HG03060 (cell line): ENCODE data around the gene MAP7D2.

Experiments used
- ATAC-seq: cut with Tn5 transposase; IDR thresholded peaks from one replicate; pipeline ENCODE4 v1.9.1; 2021; ENCODE audit warnings: low read depth, moderate number of reproducible peaks; ENCODE audit not compliant: unreplicated experiment

The MAP7D2 gene

DNA sequence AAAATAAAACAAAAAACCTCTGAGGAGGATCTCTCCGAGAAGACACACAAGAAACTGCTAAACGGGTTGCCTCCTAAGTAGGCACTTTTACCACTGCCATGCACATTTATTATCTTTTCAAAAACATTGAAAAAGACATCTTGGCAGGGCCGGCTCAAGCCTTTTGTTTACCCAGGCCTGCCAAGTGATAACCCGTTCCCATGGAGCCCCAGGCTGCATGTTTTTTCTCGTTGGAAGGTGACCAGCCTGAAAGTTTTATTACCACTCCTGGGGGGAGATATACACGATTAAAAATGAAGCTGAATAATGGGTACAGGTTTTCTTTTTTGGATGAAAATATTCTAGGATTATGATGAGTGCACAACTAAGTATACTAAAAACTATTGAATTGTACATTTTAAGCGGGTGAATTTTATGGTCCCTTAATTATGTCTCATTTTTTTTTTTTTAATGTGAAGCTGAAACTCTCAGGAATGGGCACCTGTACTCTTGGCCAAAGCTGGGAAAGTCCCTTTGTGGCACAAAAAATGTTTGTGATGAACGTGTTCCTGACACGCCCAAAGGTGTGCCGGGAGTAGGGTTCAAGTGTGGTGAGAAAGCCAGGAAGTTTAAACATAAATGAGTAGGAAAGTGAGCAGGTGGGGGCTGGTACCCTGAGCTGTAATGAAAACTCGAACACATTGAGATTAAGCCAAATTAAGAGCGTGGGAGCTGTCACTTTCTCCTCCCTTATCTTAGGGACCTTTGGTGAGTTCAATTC, 1.5 kb upstream of the MAP7D2 start:
- no peak for ATAC-seq

DNA sequence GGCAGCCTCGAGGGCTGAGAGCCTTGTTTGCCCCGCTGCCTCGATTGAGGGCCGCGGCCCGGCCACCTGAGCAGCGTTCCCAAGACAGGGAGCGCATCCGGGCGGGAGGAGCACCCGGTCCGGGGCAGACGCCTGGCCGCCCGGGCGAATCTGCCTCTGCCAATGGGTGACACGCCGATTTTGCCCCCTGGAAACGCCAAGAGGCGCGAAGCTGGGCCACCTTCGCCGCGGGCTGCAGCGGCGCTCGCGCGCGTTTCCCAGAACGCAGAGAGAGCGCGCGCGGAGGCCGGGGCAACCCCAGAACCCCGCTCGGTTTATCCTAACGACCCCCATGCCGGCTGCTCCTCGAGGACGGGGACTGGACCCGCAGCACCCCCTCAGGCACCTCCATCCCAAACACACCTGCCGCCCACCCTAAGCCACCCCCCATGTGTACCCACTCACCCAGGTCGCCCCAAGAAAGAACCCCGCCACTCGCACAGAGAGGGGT, 575 bp downstream of the MAP7D2 start:
- no peak for ATAC-seq

DNA sequence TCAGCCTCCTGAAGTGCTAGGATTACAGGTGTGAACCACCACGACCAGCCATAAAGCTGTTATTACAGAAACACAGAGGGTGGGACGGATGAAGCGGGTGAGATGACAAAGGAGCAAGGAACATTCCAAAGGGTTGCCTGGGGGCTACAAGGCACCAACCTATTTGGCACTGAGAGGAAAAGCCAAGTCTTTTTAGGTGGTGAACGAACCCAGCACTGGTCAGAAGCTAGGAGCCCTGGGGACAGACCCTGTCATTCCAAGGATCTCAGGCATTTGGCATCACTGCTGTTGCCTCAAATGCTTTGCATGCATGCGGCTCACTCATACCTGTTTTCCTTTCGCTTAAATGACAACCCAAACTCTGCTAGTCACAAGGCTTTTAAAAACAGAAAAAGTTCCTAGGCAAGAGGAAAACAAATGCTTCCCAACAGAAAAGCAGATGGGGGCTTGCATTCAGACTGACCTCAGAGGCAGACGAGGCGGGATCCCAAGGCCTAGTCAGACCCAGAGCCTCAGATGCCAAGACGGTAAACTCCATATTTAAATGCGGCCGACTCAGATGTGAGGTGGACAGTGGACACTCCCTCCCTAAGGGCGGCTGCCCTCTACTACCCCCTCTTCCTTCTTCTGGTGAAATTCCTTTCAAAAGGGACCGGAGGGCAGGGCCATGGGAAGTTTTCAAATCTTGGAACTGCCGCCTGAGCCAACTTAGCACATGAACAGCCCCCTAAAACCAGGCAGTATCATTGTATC, 4.5 kb downstream of the MAP7D2 start:
- ATAC-seq = no peak

DNA sequence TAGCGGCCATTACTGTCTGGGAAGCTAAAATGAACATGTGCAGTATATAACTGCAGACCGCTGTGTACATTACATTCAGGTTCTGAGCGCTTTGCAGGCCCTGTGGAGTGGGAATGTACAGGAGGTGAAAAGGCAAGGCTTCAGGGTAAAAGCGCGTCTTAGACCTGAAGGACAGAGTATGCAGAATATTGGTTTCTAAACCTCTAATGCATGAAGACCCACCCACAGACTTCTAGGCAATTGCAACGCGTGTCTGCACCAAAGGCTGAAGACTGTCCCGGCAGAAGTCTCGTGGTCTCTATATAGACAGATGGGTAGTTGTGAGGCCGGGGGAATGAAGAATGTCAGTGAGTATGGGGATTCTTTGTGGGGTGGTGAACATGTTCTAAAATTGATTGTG, 5.4 kb downstream of the MAP7D2 start:
- ATAC-seq = no peak

DNA sequence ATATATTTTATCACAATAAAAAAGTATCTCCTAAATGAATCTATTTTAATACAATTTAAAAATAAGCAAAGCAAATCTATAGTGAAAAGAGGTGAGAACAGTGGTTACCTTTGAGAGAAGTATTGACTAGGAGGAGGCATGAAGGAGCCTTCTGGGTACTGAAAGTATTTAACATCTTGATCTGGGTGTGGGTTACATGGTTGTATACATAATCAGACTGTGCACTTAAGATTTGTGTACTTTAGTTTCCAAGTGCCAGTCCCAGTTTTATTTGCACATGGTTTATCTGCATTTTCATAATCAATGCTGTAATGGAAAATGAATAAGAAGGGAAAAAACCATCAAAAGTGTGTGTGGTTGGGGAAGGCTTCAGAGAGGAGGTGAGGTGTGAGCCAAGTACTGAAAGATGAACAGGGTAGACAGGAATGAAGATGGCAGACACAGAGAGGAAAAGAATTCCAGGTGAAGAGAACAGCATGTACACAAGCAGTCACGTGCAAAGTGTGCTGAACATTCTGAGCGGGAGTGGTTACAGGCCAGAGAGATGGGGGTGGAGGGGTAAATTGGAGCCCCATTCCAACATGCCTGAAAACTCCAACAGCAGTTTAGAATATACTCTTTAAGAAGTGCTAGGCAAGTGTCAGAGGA, 14.6 kb downstream of the MAP7D2 start:
- no peak for ATAC-seq

DNA sequence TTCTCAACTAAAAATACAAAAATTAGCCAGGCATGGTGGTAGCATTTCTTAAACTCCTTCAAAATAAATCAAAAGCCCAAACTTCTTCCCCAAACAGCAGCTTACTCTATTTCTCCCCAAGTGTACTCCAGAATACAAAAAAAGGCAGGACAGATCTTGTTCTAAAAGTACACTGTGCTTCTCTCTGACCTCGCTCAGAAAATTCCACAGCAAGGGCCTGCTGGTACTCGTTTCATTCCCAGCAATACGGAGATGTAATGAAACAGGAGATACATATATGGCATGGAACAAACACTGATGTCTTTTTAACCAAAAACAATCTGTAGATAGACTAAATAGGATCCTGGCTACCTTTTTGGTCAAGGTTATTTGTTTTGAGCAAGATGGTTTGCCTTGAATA, 25.2 kb downstream of the MAP7D2 start:
- ATAC-seq = no peak

DNA sequence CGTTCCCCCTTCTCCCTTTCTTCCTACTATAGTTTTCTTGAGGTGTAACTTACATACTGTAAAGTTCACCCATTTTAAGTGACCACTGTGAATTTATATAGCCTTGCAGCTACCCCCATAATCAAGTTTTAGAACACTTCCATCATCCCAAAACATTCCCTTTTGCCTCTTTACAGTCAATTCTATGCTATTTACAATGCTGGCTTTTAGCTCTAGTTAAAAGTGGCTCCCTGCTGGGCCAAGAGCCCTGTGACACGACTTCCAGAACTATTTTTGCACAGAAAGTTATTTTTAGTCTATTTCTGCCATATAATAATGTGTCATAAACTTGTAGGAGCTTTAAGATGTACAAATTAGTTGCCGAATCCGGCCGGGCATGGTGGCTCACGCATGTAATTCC, 26.9 kb downstream of the MAP7D2 start:
- ATAC-seq = no peak

DNA sequence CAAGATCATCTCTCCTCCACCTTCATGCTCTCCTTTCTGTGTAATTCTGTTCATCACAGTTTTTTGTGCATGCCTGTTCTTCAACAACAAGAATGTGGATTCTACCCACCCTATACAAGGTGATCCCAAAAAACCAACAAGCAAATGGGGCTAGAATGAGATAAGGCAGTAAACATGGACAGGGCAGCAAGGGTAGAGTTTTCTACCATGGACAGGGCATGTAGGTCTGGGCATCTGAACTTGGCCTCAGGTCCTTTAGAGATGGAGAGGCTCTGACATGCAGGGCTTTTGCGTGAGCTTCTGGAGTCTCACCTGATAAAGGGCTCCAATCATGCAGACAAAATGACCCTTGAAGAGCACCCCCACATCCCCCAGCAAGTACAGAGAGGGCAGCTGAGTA, 36.4 kb downstream of the MAP7D2 start:
- no peak for ATAC-seq

DNA sequence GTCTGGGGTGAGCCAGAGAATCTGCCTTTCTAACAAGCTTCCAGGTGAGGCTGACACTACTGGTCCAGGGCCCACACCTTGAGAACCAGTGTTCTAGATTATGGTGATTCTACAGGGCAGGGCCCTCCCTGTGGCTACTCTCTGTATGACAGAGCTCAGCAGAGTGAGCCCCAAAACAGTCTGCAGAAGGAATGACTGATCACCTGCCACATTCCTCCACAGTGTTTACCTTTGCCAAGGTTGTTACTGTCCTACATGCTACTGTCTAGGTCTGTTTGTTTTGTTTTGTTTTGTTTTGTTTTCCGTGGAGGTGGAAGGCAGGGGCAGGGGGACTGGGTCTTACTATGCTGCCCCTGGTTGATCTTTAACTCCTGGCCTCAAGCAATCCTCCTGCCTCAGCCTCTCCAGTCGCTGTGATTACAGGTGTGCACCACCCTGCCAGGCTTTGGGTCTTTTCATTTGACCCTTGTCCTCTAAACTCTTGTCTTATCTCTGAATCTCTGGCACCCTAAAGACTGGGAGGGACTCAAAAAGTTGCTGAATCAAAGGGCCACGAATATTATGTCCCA, 45.1 kb downstream of the MAP7D2 start:
- no peak for ATAC-seq

DNA sequence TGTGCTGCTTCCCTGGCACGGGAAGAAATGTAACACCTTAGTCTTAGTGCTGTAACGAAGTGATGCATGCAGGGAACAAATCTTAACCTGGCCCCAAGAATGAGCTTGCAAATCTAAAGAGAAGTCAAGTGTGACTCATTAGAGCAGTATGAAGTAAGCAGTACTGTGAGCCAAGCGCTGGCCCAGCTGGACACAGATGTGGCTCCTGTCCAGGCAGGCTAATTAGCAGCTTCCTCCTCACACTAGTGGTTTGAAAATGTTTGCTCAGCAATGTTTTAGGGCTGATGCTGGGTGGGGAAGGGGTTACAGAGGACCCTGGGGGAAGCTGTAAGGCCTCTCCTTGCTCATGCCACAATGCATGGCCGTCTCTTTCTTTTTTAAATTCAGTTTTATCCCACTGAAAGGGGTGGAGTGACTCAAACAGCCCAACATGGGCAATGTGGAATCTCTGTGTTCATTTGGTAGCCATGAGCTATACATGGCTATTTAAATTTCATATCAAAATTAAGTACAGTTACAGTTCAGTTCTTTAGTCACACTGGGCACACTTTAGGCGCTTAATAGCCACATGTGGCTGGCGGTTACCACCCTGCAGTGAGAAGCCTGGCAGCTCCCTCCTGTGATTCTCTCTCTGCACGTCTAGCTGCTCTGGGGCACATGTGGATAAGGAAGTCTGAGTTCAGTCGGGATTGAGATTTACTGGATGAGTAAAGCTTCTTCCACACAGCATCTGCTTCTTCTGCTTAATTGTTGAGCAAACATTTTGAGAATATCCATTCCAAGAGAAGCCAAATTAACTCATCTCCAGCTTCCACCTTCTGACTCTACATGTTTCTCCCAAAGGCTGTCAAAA, 48.8 kb downstream of the MAP7D2 start:
- no peak for ATAC-seq

DNA sequence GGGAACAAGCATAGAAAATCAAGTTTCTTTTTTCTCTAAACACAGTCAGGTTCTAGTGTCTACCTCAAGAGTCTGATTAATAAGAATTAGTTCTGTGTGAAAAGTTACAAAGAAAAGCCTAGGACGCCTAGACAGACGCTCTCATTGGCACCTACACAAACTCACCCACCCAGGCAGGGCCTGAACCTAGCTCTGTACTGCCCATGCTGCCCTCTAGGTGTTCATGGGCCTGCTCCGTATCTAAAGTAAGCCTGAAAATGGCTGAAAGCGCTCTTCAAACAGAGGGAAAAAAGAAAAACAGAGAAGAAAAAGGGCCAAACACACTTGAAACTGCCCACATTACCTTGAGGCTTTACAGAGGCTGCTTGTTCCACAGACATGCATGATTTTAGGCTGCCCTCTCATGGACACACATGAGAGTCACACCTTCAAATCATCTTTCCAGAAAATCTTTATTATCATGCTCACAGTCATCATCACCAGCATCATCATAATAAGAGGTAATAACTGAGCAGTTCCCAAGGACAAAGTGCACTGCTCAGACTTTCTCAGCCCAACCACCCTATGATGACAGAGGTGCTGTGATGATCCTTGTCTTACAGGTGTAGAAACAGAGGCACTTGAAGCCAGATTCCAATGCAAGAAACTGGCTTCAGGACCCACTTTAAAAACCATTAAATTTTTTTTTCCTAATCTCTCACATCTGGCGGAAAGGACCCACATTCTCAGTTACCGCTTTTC, 49.6 kb downstream of the MAP7D2 start:
- peak; percentile 57 for ATAC-seq

DNA sequence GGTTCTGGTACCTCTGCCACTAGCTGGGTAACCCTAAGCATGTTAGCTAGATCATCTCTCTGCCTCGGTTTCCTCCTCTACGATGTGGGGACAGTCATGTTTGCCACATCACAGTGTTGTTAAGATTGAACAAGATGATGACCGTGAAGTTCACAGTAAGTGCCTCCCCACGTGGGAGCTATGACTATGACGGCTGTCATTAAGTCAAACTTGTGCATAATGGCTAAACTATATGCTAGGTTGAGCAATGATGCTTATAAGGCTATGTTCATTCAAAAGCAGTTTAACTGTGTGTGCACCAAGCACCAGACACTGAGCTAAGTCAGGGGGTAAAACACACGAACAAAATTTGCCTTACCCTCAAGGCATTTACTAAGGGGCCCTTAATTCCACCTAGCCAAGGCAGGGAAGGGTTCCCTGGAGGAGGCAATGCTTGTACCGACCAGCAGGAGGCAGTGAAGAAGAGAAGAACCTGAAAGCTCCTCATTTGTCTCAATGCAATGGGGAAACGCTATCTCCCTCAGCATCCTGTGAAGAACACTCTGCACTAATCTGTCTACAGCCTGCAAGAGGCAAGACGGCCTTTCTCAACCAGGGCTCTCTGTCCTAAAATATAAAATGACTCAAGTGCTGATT, 52.9 kb downstream of the MAP7D2 start:
- ATAC-seq = no peak

DNA sequence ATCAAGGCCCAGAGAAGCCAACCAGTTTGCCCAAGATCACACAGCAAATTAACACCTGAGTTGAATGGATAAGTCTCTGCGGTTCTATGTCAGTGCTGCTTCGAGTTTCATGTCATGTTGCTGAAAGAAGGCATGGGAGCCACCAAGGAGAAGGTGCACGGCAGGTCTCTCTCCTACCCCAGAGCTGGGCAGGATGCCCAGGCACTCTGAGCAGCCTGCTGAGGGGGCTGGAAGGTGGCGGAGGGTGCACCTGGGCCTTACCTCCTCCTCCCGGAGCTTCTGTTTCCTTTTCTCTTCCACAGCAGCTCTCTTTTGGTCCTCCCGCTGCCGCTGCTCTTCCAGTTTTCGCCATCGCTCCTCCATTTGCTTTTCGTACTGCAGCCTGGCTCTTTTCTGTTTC, 53.6 kb downstream of the MAP7D2 start:
- ATAC-seq = no peak

DNA sequence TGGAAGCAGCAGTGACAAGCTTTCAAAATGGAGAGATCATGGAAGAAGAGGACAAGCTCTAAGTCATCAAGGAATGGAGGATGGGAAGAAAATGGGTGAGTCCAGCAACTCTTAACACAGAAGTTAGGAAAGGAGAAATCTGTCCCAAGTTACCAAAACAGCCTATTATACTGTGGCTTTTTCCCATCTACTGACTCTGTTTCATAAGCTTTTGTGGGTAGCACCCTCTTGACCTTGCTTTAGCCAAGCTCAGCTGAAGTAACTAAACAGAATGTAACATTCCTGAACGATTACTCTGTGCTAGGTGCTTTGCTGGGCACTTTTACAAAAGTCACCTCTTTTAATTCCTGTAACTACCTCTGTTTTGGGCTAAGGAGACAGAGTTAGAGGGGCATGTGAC, 54.9 kb downstream of the MAP7D2 start:
- no peak for ATAC-seq

DNA sequence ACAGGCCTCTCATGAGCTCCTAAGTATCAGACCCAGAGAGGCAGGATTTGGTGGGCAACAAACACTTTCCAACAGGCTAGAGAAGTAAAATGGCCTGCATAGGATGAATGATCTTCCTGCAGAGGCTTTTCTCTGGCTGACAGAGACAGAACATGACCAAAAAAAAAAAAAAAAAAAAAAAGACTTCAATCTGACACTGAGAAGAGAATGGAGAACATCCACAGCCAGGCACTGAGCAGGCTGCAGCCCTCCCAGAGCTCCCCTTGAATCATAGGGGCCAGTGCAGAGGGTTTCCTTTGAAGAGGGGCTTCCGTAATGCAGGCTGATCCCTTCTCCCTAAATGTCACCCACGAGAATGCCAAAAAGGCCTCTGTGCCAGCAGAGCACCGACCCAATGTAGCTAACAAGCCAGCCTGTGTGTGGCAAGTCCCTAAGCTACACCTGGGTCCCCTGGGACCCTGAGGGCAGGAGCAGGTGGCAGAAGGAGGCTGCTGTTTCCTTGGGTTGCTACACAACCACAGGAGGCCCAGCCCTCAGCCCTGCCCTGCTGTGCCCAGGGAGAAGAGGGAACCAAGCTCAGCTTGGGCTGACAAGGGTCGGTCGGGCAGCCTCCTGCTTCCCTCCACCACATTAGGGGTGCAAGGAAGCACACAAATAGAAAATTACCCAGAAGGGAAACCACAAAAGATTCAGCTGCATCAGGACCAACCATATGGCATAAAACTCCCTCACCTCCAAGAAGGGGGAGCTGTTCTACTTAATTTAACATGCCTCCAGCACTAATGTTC, 55.6 kb downstream of the MAP7D2 start:
- peak; percentile 55 for ATAC-seq

DNA sequence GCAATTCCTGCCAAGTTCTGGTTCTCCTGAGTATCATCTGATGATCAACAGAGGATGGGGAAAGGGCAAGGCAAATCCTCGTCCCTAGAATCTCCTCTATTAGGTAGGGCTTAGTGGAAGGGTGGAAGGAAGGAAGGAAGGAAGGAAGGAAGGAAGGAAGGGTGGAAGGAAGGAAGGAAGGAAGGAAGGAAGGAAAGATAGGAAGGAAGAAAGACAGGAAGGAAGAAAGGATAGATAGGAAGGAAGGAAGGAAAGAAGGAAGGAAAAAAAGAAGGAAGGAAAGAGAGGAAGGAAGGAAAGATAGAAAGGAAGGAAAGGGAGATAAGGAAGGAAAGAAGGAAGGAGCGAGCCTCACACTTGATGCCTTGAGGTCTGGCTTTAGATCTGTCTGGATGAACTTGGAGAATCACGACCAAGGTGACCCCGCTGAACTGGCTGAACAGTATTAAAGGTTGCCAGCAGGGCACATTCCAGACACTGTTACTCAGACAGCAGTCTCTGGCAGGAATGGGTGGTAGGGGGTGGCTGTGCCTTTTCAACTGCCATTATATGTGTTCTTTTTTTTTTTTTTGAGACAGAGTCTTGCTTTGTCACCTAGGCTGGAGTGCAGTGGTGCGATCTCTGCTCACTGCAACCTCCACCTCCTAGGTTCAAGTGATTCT, 57.1 kb downstream of the MAP7D2 start:
- ATAC-seq = no peak

DNA sequence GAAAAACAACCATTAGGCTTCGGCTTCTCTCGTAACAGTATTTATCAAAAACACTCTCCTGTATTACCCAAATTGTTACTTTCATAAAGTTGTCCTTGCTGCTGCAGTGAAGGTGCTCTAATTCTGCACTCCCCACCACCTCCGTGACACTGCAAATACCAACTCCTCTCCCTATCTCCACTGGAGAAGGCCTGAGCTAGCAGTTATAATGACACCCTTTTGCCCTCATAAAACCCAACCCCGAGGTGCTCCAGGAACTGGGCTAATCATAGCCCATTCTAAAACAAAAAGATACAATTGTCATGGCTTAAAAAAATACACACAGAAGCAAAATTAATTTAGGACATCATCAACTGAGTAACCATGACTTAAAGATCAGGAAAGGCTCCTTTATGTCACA, 59.2 kb downstream of the MAP7D2 start:
- no peak for ATAC-seq

DNA sequence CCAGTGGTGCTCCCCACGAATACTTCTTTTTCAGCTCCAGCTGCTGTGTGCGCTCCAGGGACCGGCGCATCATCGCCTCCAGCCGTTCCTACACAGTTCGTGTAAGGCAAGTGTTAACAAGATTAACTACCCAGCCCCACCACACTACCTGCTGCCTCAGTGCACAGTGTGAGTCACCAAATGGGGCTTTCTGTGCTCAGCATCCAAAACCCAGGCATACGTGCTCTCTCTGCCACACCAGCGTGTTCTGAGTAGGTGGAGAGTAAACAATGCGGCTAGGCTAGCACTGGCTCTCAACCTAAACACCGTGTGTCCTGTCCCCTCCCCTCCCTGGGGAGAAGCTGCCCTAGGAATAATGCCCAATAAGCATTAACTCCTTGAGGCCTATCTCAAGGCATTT, 60.0 kb downstream of the MAP7D2 start:
- no peak for ATAC-seq
